ENCODE measurements around the gene ATL3. TPM values are rescaled to one million over a fixed set of nuclear protein-coding genes. Genes with fewer than 3 reads are reported as not detected.

ATL3 gene
- total and polyA plus RNA-seq, 2 of the 13 experiments (the other 11 are each of a cell fraction or from before 2014, with no cell fraction given), result not detected

GRCh38 chr11:63681321-63682065, 10.3 kb upstream of the ATL3 start, which contains the start of gene RTN3 (continued):
- peak; percentile 6; the same call in 1 of the 2 replicates for TF ChIP-seq FOXA3 (CRISPR knock-in tag; IDR thresholded peaks at IDR 0.05)
- TF ChIP-seq THAP9 (CRISPR knock-in tag; IDR thresholded peaks at IDR 0.05; ENCODE audit: borderline replicate concordance), result peak; percentile 81; the same call in 1 of the 2 replicates
- TF ChIP-seq ZSCAN21 (CRISPR knock-in tag; IDR thresholded peaks at IDR 0.05; ENCODE audit: borderline replicate concordance), result no peak
- TF ChIP-seq ZNF576 (CRISPR knock-in tag; IDR thresholded peaks at IDR 0.05), result 0 out of 2 replicates have a peak, but pooled peaks have one; percentile 53
- no peak for TF ChIP-seq ZNF75D (CRISPR knock-in tag; IDR thresholded peaks at IDR 0.05; ENCODE audit: borderline replicate concordance)
- no peak for TF ChIP-seq SMARCC2 (IDR thresholded peaks at IDR 0.05)
- TF ChIP-seq SKI (IDR thresholded peaks at IDR 0.05; ENCODE audit: partially characterized antibody), result no peak
- TF ChIP-seq ZC3H4 (CRISPR knock-in tag; IDR thresholded peaks at IDR 0.05; ENCODE audit: borderline replicate concordance), result 0 out of 2 replicates have a peak, but pooled peaks have one; percentile 50
- TF ChIP-seq HDAC2 (CRISPR knock-in tag; IDR thresholded peaks at IDR 0.05), result peak; percentile 21; the same call in 1 of the 2 replicates
- TF ChIP-seq FOXP1 (IDR thresholded peaks at IDR 0.05), result no peak
- TF ChIP-seq FOXP1 (CRISPR knock-in tag; IDR thresholded peaks at IDR 0.05), result 0 out of 2 replicates have a peak, but pooled peaks have one; percentile 11
- no peak; the same call in 1 of the 2 replicates for TF ChIP-seq ZNF704 (CRISPR knock-in tag; IDR thresholded peaks at IDR 0.05; ENCODE audit: borderline replicate concordance)
- TF ChIP-seq SIX1 (CRISPR knock-in tag; IDR thresholded peaks at IDR 0.05; ENCODE audit: borderline replicate concordance), result no peak
- peak; percentile 36; the same call in 1 of the 2 replicates for TF ChIP-seq PITX1 (CRISPR knock-in tag; IDR thresholded peaks at IDR 0.05)
- TF ChIP-seq GLI4 (CRISPR knock-in tag; IDR thresholded peaks at IDR 0.05; ENCODE audit: borderline replicate concordance), result no peak; the same call in 1 of the 2 replicates
- no peak for TF ChIP-seq POLR2AphosphoS2 (IDR thresholded peaks at IDR 0.05; ENCODE audit: low read depth, low read length)
- TF ChIP-seq ZUFSP (CRISPR knock-in tag; IDR thresholded peaks at IDR 0.05; ENCODE audit: borderline replicate concordance), result no peak
- peak; percentile 55; the same call in 1 of the 2 replicates for TF ChIP-seq SP4 (CRISPR knock-in tag; IDR thresholded peaks at IDR 0.05)
- peak; percentile 96 for TF ChIP-seq ZNF687 (CRISPR knock-in tag; IDR thresholded peaks at IDR 0.05)

Data from HepG2 (cell line).